Activated naive CD4-positive, alpha-beta T cell treated with anti-CD3 and anti-CD28 coated beads, Interleukin-2, amount 10 ng/mL, durations not matched to agents 7 days and 5 days (primary cell): ENCODE results near the gene APOBEC3H.

Experiments
- CTCF ChIA-PET: fragments of 350-600 bp; sonication (Branson Sonifier 250); formaldehyde crosslinking; loops from one replicate; lab custom pipeline; 2021; ENCODE audit warnings: antibody characterized with exemption; lab: Charles Lee
- DNase-seq: peaks from one replicate; pipeline ENCODE4 v3.0.0-alpha.2; 2020
- H3K27ac Mint-ChIP-seq: one replicate; pipeline ENCODE4 v1.8.0; 2021; ENCODE audit warnings: mild to moderate bottlenecking, moderate library complexity, mixed read lengths
- H3K27me3 Mint-ChIP-seq: one replicate; pipeline ENCODE4 v1.8.0; 2021; ENCODE audit warnings: mild to moderate bottlenecking, mixed read lengths
- H3K36me3 Mint-ChIP-seq: one replicate; pipeline ENCODE4 v1.8.0; 2021; ENCODE audit warnings: mixed read lengths
- H3K4me1 Mint-ChIP-seq: one replicate; pipeline ENCODE4 v1.8.0; 2021; ENCODE audit warnings: mixed read lengths
- H3K4me3 Mint-ChIP-seq: one replicate; pipeline ENCODE4 v1.8.0; 2021; ENCODE audit warnings: mild to moderate bottlenecking, moderate library complexity, mixed read lengths
- H3K9me3 Mint-ChIP-seq: one replicate; pipeline ENCODE4 v1.8.0; 2021; ENCODE audit warnings: mixed read lengths

APOBEC3H gene

GRCh38 chr22:39088685-39089032, 8.4 kb upstream of the APOBEC3H start:
- DNase-seq: no peak
- Mint-ChIP-seq H3K4me1 (peaks cover 86% of the 10 kb centered on the region), H3K27ac (peak overlapping the region; percentile 97), H3K27me3 (no peaks in the 10 kb centered on the region), H3K4me3 (no peak overlapping the region), H3K36me3 (peaks cover 32% of the 10 kb centered on the region), H3K9me3 (no peaks in the 10 kb centered on the region)
- CTCF ChIA-PET: interaction anchor here (0.6 to 1.5 kb wide), 3 partner anchors 30 to 320 kb away, joined by 3 read pairs; no protein-coding TSS in a partner anchor

DNA sequence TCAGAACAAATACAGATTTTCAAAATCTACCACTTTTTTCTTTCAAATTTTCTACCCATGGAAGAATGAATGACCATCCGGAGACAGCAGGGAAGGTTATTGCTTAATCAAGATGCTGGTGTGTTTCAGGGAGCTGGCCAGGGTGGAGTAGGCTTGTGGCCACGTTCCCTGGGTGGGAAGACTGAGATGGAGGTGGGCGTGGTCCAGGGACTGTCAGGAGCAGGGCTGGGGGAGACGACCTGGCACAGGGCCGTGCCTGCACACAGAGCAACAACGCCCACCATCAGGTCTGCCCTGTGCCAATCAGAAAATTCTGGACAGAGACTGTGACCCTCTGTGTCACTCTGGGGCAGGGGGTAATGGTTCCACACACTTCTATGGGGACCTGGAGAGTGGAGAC, 7.1 kb upstream of the APOBEC3H start:
- Mint-ChIP-seq H3K4me1 (peaks cover 97% of the 10 kb centered on the region), H3K27me3 (no peaks in the 10 kb centered on the region), H3K4me3 (peak overlapping the region; percentile 48), H3K27ac (peak overlapping the region; percentile 97), H3K36me3 (peaks cover 30% of the 10 kb centered on the region), H3K9me3 (no peaks in the 10 kb centered on the region)
- CTCF ChIA-PET: interaction anchor here (1.1 to 1.5 kb wide), 2 partner anchors 53 to 105 kb away, joined by 3 read pairs; no protein-coding TSS in a partner anchor
- DNase-seq: no peak

GRCh38 chr22:39090426-39091064, 6.5 kb upstream of the APOBEC3H start:
- peaks cover 25% of the 10 kb centered on the region for H3K36me3 Mint-ChIP-seq
- CTCF ChIA-PET: interaction anchor here (1.0 to 1.1 kb wide), 2 partner anchors 54 to 76 kb away, joined by 3 read pairs; no protein-coding TSS in a partner anchor
- DNase-seq: peak; percentile 91
- no peaks in the 10 kb centered on the region for H3K9me3 Mint-ChIP-seq
- no peaks in the 10 kb centered on the region for H3K27me3 Mint-ChIP-seq
- peaks cover 99% of the 10 kb centered on the region for H3K4me1 Mint-ChIP-seq
- H3K27ac Mint-ChIP-seq: peak overlapping the region; percentile 97
- H3K4me3 Mint-ChIP-seq: peak overlapping the region; percentile 48

DNA sequence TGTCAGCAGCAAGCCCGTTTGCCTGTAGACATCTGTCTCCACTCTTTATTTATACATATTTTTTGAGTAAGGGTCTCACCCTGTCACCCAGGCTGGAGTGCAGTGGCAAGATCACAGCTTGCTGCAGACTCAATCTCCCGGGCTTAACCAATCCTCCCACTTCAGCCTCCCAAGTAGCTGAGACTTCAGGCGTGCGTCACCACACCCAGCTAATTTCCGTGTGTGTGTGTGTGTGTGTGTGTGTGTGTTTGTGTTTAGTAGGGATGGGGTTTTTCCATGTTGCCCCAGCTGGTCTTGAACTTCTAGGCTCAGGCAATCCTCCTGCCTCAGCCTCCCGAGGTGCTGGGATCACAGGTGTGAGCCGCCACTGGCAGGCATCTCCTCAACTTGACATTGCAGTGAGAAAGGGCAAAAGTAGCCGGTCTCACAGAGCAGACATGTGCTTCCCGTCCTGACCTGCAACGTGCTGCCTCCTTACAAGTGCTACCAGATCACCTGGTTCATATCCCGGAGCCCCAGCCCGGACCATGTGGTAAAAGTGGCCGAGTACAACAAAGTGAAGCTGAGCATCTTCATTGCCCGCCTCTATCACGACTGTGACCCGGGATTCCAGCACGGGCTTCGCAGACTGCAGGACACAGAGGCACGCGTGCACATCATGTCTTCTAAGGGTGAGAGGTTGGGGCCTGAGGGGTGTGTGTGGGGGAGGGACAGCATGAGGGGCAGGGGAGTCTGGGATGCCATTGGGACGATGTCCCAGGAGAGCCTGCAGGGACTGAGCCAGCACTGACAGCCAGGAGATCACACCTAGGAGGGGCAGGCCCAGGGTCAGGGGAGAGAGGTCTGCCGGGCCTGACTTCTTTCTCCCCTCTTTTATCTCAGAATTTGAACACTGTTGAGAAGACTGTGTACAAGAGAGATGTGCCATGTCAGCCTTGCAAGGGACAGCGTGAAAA, 5.6 kb upstream of the APOBEC3H start:
- DNase-seq: no peak
- H3K4me1 Mint-ChIP-seq: peaks cover 99% of the 10 kb centered on the region
- H3K36me3 Mint-ChIP-seq: peaks cover 18% of the 10 kb centered on the region
- H3K27ac Mint-ChIP-seq: peak overlapping the region; percentile 97
- CTCF ChIA-PET: interaction anchor here (1.0 kb wide), 1 partner anchor 76 kb away, joined by 3 read pairs; no protein-coding TSS in a partner anchor
- H3K27me3 Mint-ChIP-seq: no peaks in the 10 kb centered on the region
- H3K9me3 Mint-ChIP-seq: no peaks in the 10 kb centered on the region
- H3K4me3 Mint-ChIP-seq: peak overlapping the region; percentile 48

- H3K4me1 Mint-ChIP-seq: peaks cover 98% of the 10 kb centered on the region
- no peak for DNase-seq
- H3K9me3 Mint-ChIP-seq: no peaks in the 10 kb centered on the region
- peak overlapping the region; percentile 48 for H3K4me3 Mint-ChIP-seq
- H3K36me3 Mint-ChIP-seq: peaks cover 11% of the 10 kb centered on the region
- H3K27me3 Mint-ChIP-seq: no peaks in the 10 kb centered on the region
- CTCF ChIA-PET: no interaction called here
- H3K27ac Mint-ChIP-seq: peak overlapping the region; percentile 97
Measured at GRCh38 chr22:39092111-39092862, 4.8 kb upstream of the APOBEC3H start.

DNA sequence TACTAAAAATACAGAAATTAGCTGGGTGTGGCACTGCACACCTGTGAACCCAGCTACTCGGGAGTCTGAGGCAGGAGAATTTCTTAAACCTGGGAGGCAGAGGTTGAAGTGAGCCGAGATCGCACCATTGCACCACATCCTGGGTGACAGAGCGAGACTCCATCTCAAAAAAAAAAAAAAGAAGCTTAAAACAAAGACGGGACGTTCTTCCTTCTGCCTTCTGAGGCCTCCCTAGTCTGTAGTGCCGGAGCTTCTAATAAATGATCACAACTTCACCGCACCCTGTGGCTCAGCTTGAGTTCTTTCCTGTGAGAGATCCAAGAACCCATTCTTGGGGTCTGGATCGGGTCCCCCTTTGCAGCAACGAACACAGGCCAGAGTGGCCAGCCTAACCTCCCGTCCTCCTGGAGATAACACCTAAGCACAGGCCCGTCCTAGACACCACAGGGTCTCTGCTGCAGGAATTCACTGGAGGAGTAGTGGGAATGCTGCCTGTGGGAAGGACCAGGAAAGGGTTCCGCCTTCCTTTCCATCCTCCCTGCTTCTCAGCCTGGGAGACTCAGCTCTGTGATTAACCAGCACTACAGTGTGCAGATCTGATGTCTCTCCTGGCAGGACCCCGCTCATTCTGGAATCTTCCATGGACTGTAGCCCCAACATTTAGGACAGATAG, 2.2 kb upstream of the APOBEC3H start:
- CTCF ChIA-PET: interaction anchor here (0.7 to 1.8 kb wide), 2 partner anchors 24 to 108 kb away, joined by 3 read pairs; no protein-coding TSS in a partner anchor
- Mint-ChIP-seq H3K4me3 (peak overlapping the region; percentile 23), H3K4me1 (peaks cover 99% of the 10 kb centered on the region), H3K27ac (peak overlapping the region; percentile 94), H3K36me3 (peaks cover 10% of the 10 kb centered on the region), H3K27me3 (no peaks in the 10 kb centered on the region), H3K9me3 (no peaks in the 10 kb centered on the region)
- DNase-seq: peak; percentile 57

DNA sequence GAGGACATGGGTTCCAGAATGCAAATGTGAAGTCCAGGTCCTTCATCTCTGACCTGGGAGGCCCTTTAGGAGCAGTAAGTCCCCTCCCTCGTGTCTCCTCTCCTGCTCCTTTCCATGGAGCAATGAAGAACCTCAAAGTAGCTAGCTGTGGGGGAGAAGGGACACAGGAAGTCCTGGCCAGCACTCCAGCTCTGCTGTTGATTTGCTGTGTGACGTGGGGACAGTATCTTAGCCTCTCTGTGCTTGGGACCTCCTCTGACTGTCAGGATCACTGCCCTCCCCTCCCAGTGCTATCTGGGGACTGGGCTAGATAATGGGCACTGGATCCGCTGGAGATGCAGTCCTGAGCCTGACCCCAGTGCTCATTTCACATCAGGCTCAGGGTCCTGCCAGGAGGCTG, 1.1 kb upstream of the APOBEC3H start:
- H3K4me3 Mint-ChIP-seq: no peak overlapping the region

DNA sequence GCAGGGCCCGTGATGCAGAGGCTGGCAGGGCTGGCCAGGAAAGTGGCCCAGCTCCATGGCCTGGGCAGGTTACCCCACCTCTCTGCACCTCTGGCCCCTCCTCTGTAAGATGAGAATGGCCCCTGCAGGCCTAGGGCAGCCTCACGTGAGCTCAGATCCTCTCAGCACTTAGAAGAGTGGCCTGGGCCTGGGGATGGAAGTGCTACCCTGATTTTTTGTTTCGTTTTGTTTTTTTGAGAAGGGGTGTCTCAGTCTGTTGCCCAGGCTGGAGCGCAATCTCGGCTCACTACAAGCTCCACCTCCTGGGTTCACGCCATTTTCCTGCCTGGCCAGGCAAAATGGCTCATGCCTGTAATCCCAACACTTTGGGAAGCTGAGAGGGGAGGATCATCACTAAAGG, 982 bp downstream of the APOBEC3H start:
- DNase-seq: no peak
- H3K4me1 Mint-ChIP-seq: peaks cover 76% of the 10 kb centered on the region
- H3K27ac Mint-ChIP-seq: peak overlapping the region; percentile 91
- CTCF ChIA-PET: interaction anchor here (1.5 to 1.8 kb wide), 3 partner anchors 20 to 228 kb away, joined by 4 to 7 read pairs (median 5); no protein-coding TSS in a partner anchor
- peak overlapping the region; percentile 80 for H3K4me3 Mint-ChIP-seq
- no peaks in the 10 kb centered on the region for H3K27me3 Mint-ChIP-seq
- peaks cover 8% of the 10 kb centered on the region for H3K36me3 Mint-ChIP-seq
- no peaks in the 10 kb centered on the region for H3K9me3 Mint-ChIP-seq

More for the DNA sequence above, 1.1 kb upstream of the APOBEC3H start:
- Mint-ChIP-seq H3K27ac (peak overlapping the region; percentile 94), H3K27me3 (no peaks in the 10 kb centered on the region), H3K9me3 (no peaks in the 10 kb centered on the region), H3K4me1 (peaks cover 93% of the 10 kb centered on the region), H3K36me3 (peaks cover 8% of the 10 kb centered on the region)
- DNase-seq: no peak
- CTCF ChIA-PET: interaction anchor here (0.6 to 1.8 kb wide), 2 partner anchors 23 to 326 kb away, joined by 3 read pairs; no protein-coding TSS in a partner anchor

GRCh38 chr22:39098576-39098975, 1.5 kb downstream of the APOBEC3H start:
- Mint-ChIP-seq H3K4me3 (peak overlapping the region; percentile 26), H3K27ac (peak overlapping the region; percentile 81), H3K4me1 (peaks cover 71% of the 10 kb centered on the region), H3K27me3 (no peaks in the 10 kb centered on the region), H3K36me3 (peaks cover 8% of the 10 kb centered on the region), H3K9me3 (no peaks in the 10 kb centered on the region)
- DNase-seq: no peak
- CTCF ChIA-PET: interaction anchor here (1.5 to 1.8 kb wide), 2 partner anchors 20 to 229 kb away, joined by 5 to 7 read pairs; no protein-coding TSS in a partner anchor

DNA sequence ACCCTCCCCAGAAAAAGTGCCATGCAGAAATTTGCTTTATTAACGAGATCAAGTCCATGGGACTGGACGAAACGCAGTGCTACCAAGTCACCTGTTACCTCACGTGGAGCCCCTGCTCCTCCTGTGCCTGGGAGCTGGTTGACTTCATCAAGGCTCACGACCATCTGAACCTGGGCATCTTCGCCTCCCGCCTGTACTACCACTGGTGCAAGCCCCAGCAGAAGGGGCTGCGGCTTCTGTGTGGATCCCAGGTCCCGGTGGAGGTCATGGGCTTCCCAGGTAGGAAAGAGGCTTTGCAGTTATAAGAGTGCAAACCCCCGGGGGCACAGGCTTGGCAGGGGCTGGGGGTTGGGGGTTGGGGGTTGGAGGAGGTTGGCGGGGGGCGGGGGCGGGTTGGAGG, 4.2 kb downstream of the APOBEC3H start:
- Mint-ChIP-seq H3K4me1 (peaks cover 44% of the 10 kb centered on the region), H3K27ac (no peak overlapping the region), H3K4me3 (no peak overlapping the region), H3K36me3 (peaks cover 8% of the 10 kb centered on the region), H3K27me3 (peaks cover 4% of the 10 kb centered on the region), H3K9me3 (no peaks in the 10 kb centered on the region)
- no peak for DNase-seq
- CTCF ChIA-PET: no interaction called here

DNA sequence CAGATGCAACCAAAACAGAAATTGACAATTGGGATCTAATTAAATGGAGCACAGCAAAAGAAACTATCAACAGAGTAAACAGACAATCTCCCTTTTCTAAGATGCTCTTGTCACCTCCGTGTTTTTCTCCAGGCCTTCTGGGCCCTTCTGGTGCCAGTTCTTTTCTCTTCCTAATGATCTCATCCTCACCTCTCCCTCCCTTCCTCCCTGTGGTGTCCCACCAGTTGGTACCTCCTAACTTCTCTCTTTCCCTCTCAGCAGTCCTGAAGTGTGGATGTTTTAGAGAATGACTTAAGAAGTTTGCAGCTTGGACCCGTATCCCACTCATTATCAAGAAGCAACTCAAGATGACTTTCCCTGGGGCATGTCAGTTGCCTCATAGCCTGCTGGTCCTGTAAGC, 6.4 kb downstream of the APOBEC3H start:
- CTCF ChIA-PET: no interaction called here
- Mint-ChIP-seq H3K27ac (no peak overlapping the region), H3K27me3 (peaks cover 4% of the 10 kb centered on the region), H3K4me3 (no peak overlapping the region), H3K36me3 (peaks cover 4% of the 10 kb centered on the region), H3K4me1 (peaks cover 23% of the 10 kb centered on the region), H3K9me3 (no peaks in the 10 kb centered on the region)
- no peak for DNase-seq

DNA sequence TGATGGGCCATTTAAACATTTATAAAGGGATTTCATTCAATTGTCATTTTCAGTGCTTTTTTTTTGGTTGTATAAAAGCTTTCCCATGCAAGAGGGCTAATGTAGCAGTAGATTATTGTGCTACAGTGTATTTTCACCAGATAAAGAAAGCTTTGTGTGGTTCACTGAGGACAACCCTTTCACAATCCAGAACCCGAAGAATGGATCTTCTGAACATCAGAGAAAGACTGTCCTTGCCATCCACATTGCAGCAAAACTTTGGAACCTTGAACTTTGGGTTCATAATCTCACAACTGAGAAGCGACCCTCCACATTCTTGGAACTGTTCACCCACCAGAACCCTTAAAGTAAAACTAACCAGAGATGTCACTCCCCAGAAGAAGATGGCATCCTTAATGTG, 9.3 kb downstream of the APOBEC3H start:
- H3K36me3 Mint-ChIP-seq: no peaks in the 10 kb centered on the region
- no peaks in the 10 kb centered on the region for H3K9me3 Mint-ChIP-seq
- no peak overlapping the region for H3K27ac Mint-ChIP-seq
- no peak overlapping the region for H3K4me3 Mint-ChIP-seq
- peaks cover 4% of the 10 kb centered on the region for H3K27me3 Mint-ChIP-seq
- CTCF ChIA-PET: no interaction called here
- peaks cover 4% of the 10 kb centered on the region for H3K4me1 Mint-ChIP-seq
- DNase-seq: no peak

DNA sequence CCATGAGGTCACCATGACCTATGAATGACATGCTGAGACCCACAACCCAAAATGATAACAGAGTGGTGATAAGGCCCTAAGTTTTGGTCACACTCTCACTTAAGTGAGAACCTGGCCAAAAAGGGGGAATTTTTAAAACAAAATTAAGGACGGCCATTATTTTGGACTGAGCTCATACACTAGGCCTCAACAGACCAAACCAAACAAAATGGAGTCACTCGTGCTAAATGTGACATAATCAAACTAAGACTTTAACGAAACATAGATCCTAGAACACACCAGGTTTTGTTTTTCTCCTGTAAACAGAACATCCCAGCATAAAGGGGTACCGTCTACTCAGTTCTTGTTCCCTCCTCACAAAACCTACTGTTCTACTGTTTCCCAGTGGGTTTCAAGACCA, 11.4 kb downstream of the APOBEC3H start:
- Mint-ChIP-seq H3K27me3 (peaks cover 4% of the 10 kb centered on the region), H3K27ac (no peak overlapping the region), H3K4me1 (peaks cover 6% of the 10 kb centered on the region), H3K9me3 (no peaks in the 10 kb centered on the region), H3K36me3 (no peaks in the 10 kb centered on the region), H3K4me3 (no peak overlapping the region)
- DNase-seq: no peak
- CTCF ChIA-PET: no interaction called here
